GM13977 (cell line): ENCODE data around the gene LIN9.
"Not testable (repeated sequence)": the region's sequence is repeated elsewhere in the genome, so short reads cannot be mapped to it uniquely, and the experiment has no call there.

Experiments
- DNase-seq: peaks from one replicate; pipeline ENCODE4 v3.0.0; 2012; ENCODE audit warnings: low spot score
- in situ Hi-C: fragments of 300-500 bp; cut with MboI; formaldehyde crosslinking; loops from one replicate; pipeline ENCODE4 v1.12.0; 2022; ENCODE audit warnings: low sequenced_read_pairs, low pct_unique_long_range_greater_than_20kb, mixed read lengths, inconsistent platforms; ENCODE audit not compliant: unreplicated experiment
- TF ChIP-seq, protein P1 (sequence below): IDR thresholded peaks from 2 replicates; pipeline ENCODE4 v1.5.1; 2012; ENCODE audit warnings: mild to moderate bottlenecking, control low read depth; ENCODE audit not compliant: insufficient read depth; ENCODE audit errors: extremely low read depth, missing control alignments

The LIN9 gene

DNA sequence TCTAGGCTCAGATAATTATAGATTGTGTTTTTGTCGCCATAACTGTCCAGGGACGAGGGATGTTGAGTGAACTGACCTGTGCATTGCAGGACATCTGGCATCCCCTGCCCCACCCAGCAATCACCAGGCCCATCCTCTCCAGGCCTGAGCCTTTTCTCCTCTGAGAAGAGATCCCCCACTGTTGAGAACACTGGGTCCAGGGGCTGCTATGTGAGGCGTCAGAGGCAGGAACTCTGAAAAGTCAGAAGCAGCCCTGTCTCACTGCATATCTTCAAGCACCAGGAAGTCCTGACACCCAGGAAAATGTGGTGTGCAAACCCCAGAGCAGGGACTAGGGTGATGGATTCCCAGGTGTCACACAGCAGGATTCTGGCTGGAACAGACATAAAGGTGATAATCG, 105.3 kb downstream of the LIN9 start:
- in situ Hi-C loops, result no loop called here
- no peak for DNase-seq
- TF ChIP-seq, protein P1, sequence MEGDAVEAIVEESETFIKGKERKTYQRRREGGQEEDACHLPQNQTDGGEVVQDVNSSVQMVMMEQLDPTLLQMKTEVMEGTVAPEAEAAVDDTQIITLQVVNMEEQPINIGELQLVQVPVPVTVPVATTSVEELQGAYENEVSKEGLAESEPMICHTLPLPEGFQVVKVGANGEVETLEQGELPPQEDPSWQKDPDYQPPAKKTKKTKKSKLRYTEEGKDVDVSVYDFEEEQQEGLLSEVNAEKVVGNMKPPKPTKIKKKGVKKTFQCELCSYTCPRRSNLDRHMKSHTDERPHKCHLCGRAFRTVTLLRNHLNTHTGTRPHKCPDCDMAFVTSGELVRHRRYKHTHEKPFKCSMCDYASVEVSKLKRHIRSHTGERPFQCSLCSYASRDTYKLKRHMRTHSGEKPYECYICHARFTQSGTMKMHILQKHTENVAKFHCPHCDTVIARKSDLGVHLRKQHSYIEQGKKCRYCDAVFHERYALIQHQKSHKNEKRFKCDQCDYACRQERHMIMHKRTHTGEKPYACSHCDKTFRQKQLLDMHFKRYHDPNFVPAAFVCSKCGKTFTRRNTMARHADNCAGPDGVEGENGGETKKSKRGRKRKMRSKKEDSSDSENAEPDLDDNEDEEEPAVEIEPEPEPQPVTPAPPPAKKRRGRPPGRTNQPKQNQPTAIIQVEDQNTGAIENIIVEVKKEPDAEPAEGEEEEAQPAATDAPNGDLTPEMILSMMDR, result no peak

DNA sequence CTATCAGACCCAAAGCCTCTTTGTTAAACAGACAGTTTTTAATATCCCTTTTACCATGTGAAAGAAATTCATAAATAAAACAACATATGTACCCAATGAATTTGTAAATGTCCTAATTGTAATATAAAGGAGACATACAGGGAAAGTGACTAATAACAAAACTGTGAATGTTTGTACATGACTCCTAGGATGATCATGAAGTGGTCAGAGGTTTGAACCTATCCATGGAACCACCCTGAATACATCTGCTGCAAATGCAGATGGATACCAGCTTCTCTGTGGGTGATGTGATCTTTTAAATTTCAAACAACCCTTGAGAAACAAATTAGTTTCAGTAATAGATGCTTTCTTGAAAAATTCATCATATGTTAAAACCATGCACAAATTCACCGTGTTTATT, 105.7 kb downstream of the LIN9 start:
- in situ Hi-C loops, result no loop called here

DNA sequence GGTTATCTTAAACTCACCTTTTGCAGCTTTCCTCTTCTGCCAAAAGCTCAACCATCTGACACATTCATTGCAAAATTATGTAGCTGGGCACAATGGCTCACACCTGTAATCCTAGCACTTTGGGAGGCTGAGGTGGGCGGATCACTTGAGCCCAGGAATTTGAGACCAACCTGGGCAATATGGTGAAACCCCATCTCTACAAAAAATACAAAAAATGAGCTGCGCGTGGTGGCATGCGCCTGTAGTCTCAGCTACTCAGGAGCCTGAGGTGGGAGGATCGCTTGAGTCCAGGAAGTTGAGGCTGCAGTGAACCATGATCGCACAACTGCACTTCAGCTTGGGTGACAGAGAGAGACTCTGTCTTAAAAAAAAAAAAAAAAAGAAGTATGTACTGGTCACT, 106.3 kb downstream of the LIN9 start:
- in situ Hi-C loops, result not testable (repeated sequence)

More for the DNA sequence above, 105.7 kb downstream of the LIN9 start:
- no peak for DNase-seq
- TF ChIP-seq, protein P1, result no peak

DNA sequence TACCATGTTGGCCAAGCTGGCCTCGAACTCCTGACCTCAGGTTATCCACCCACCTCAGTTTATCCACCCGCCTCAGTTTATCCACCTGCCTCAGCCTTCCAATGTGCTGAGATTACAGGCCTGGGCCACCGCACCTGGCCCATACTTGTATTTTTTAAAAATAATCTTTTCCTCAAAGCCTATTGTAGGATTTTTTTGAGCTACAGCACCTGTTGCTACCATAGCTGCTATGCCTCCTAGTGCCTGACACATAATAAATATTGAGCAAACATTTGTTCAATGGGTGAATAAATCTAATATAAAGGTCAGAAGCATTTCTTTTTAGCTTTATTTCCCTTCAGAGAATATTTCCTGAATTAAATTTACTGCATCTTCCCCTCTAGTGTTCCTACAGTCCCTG, 106.7 kb downstream of the LIN9 start:
- TF ChIP-seq, protein P1, result no peak
- DNase-seq, result no peak
- in situ Hi-C loops, result no loop called here

More for the DNA sequence above, 106.3 kb downstream of the LIN9 start:
- not testable (repeated sequence) for DNase-seq

DNA sequence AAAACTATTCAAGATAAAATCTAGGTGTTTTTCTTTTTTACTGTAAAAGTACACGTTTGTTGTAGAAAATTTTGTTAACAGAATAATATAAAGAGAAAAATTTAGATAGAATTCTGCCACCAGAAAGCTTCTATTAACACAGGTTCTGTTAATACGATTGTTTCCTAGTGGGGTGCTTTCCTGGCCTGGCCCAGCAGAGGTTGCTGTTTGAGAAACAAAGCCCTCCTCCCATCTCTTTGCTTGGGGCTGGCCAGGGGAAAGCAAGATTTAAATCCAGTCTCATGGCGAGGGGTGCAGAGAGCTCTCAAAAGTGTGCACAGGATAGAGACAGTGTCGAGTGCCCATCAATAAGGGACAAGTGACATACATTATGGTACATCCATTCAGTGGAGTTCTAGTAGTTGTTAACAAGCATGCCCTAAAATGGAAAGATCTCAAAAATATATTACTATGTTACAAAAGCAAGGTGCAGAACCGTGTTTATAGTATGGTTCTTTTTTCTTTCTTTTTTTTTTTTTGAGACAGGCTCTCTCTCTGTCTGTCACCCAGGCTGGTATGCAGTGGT, 107.9 kb downstream of the LIN9 start:
- in situ Hi-C loops, result no loop called here
- peak; percentile 57 for DNase-seq
- TF ChIP-seq, protein P1, result peak; percentile 70

DNA sequence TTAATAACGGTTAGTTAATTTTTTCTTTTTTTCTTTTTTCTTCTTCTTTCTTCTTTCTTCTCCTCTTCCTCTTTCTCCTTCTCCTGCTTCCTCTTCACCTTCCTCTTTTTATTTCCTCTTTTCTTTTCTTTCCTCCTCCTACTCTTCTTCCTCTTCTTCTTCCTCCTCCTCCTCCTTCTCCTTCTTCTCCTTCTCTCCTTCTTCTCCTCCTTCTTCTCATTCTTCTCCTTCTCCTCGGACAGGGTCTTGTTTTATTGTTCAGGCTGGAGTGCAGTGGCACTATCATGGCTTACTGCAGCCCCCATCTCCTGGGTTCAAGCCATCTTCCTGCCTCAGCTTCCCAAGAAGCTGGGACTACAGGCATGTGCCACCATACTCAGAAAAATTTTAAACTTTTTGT, 109.0 kb downstream of the LIN9 start:
- DNase-seq, result no peak
- in situ Hi-C loops, result no loop called here
- TF ChIP-seq, protein P1, result no peak

DNA sequence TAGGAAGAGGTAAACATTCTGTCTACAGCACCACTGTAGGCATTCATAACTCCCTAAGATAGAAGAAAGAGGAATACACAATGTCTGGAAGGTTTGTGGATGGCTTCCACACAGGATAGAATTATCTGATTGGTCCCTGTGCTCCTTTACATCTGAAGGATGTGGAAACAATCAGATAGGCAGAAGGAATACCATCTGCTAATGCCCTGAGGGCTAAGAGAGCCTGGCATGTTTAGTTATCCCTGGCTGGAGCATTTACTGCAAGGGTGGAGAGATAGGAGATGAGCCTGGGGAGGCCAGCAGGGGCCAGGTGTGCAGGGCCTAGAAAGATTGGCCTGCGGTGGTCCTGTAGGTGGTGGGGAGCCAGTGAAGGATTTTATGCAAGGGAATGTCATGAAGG, 113.8 kb downstream of the LIN9 start:
- DNase-seq, result no peak
- TF ChIP-seq, protein P1, result no peak

More for the DNA sequence above, 113.8 kb downstream of the LIN9 start:
- in situ Hi-C loops, result no loop called here
